Measurements from ENCODE around the gene WDR11. TPM values are rescaled to one million over a fixed set of nuclear protein-coding genes. Genes with fewer than 3 reads are reported as not detected.

WDR11 gene
- total RNA-seq, 1 experiment from 2014 or later = 48.3 TPM

DNA sequence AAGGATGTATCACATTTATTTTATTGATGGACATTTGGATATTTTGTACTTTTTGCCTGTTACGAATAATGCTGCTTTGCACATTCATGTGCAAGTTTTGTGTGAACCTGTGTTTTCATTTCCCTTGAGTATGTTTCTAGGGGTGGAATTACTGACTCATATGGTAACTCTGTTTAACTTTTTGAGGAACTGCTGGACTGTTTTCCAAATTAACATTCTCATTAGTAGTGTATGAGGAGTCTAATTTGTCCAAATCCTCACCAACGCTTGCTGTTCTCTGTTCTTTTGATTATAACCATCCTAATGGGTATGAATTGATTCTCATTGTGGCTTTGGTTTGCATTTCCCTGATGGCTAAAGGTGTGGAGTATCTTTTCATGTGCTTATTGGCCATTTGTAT, 3.2 kb downstream of the WDR11 start:
- POLR2A ChIA-PET = no interaction called here
- TF ChIP-seq ZFX (IDR thresholded peaks at IDR 0.05) (no peak), JUND (IDR thresholded peaks at IDR 0.05) (no peak), POLR2A (IDR thresholded peaks at IDR 0.05; ENCODE audit: borderline replicate concordance, extremely low read depth, insufficient read depth, insufficient read length) (no peak), EZH2phosphoT487 (IDR thresholded peaks at IDR 0.05; ENCODE audit: borderline replicate concordance) (no peak), POLR2AphosphoS5 (IDR thresholded peaks at IDR 0.05; ENCODE audit: low read depth, low read length) (no peak), EZH2 (IDR thresholded peaks at IDR 0.05) (no peak), FOSL1 (IDR thresholded peaks at IDR 0.05; ENCODE audit: low read depth) (no peak), SRF (IDR thresholded peaks at IDR 0.05; ENCODE audit: low read depth) (no peak), EGR1 (IDR thresholded peaks at IDR 0.05; ENCODE audit: low read depth) (no peak)
- TF ChIP-seq, protein P1, sequence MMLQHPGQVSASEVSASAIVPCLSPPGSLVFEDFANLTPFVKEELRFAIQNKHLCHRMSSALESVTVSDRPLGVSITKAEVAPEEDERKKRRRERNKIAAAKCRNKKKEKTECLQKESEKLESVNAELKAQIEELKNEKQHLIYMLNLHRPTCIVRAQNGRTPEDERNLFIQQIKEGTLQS (IDR thresholded peaks at IDR 0.05) = no peak
- TF ChIP-seq, protein P2, sequence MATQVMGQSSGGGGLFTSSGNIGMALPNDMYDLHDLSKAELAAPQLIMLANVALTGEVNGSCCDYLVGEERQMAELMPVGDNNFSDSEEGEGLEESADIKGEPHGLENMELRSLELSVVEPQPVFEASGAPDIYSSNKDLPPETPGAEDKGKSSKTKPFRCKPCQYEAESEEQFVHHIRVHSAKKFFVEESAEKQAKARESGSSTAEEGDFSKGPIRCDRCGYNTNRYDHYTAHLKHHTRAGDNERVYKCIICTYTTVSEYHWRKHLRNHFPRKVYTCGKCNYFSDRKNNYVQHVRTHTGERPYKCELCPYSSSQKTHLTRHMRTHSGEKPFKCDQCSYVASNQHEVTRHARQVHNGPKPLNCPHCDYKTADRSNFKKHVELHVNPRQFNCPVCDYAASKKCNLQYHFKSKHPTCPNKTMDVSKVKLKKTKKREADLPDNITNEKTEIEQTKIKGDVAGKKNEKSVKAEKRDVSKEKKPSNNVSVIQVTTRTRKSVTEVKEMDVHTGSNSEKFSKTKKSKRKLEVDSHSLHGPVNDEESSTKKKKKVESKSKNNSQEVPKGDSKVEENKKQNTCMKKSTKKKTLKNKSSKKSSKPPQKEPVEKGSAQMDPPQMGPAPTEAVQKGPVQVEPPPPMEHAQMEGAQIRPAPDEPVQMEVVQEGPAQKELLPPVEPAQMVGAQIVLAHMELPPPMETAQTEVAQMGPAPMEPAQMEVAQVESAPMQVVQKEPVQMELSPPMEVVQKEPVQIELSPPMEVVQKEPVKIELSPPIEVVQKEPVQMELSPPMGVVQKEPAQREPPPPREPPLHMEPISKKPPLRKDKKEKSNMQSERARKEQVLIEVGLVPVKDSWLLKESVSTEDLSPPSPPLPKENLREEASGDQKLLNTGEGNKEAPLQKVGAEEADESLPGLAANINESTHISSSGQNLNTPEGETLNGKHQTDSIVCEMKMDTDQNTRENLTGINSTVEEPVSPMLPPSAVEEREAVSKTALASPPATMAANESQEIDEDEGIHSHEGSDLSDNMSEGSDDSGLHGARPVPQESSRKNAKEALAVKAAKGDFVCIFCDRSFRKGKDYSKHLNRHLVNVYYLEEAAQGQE (IDR thresholded peaks at IDR 0.05; ENCODE audit: low read depth) = no peak

More for the DNA sequence above, 3.2 kb downstream of the WDR11 start:
- H3K4me1 ChIP-seq (ENCODE audit: control insufficient read depth in 1 of 2, insufficient read depth in 2 of 2, low read length in 2 of 2) = peaks cover 0 to 18% of the 10 kb centered on the region in 2 experiments; a peak in 2 of 4 replicates
- CTCF ChIA-PET = no interaction called here
- intact Hi-C loops (cut with micrococcal nuclease) = no loop called here
- H3K79me2 ChIP-seq (ENCODE audit: insufficient read depth, low read length) = peaks cover 72% of the 10 kb centered on the region
- H3K9me3 ChIP-seq (ENCODE audit: control insufficient read depth in 1 of 2, insufficient read depth in 1 of 2, low read depth in 1 of 2, low read length in 2 of 2) = no peaks in the 10 kb centered on the region
- H3K27ac ChIP-seq (ENCODE audit: low read depth, low read length) = no peak overlapping the region
- no peaks in the 10 kb centered on the region for H3K27me3 ChIP-seq (ENCODE audit: insufficient read depth, low read length)
- H3K4me2 ChIP-seq (ENCODE audit: low read length) = no peak overlapping the region
- H3K9ac ChIP-seq (ENCODE audit: low read length) = no peak overlapping the region
- ATAC-seq (no peak), DNase-seq (ENCODE audit: low read depth, low spot score) (no peak)
- RAD21 ChIA-PET (ENCODE audit: low non-redundant PET in 1 of 2, low total read pairs in 2 of 2, uncharacterized antibody in 2 of 2, unreplicated experiment in 2 of 2) = no interaction called here
- peaks cover 10% of the 10 kb centered on the region; the same call in 1 of the 2 replicates for H4K20me1 ChIP-seq (ENCODE audit: insufficient read depth)
- H2AFZ ChIP-seq (ENCODE audit: low read depth, low read length, poor library complexity, severe bottlenecking) = no peak overlapping the region
- peaks cover 5 to 16% of the 10 kb centered on the region in 2 experiments; a peak in 3 of 4 replicates for H3K36me3 ChIP-seq (ENCODE audit: control insufficient read depth in 1 of 2, insufficient read depth in 2 of 2, low read length in 2 of 2)
- H3K4me3 ChIP-seq (replicated peaks in 1 of 2; ENCODE audit: low read depth in 1 of 2, low read length in 2 of 2) = no peak overlapping the region
- H3K9me2 ChIP-seq (ENCODE audit: insufficient read depth) = no peaks in the 10 kb centered on the region
- no TSS peak for BruUV-seq (replicated peaks)

Data from HCT116 (cell line).